ENCODE data around the gene BCAP29.
A peak's percentile ranks its signal among the peaks of the same experiment; 100 is the strongest.

The BCAP29 gene

DNA sequence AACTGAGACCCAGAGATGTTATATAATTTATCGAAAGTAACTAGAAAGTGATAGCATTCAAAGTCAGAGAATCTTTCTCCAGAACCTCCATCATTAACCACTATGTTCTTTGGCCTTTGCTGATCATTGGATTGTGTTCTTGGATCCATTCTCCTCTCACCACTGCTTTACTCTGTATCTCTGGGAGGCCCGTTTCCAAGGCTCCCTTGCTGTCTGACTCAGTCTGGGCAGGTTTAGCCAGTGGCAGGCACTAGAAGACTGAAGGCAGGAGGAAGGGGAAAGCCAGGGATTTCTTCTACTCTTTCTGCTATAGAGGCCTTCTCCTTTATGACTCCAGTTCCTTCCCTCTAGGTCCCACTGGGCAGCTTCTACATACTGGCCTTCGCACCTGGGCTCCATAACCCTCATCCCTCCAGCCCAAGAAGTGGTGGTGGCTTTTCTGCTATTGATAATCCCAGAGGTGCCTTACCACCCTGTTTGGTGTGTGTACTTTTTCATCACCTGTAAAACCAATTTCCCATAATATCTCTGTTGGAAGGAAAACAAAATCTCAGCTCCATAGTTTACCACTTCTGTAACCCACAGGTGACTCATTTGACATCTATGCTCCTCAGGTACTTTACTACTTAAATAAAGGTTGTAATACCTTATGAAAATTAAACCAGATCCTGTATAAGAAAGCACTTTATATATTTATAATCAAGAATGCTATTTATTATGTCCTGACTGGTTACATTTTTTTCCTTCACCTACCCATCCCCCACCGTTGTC, 36.0 kb downstream of the BCAP29 start:
- in situ Hi-C loops (cut with HindIII; ENCODE audit: low pct_ligation_motif_present, low sequenced_read_pairs), result no loop called here
- no peak for TF ChIP-seq CTCF (IDR thresholded peaks at IDR 0.05; ENCODE audit: low read depth, low read length, missing control alignments)
- no peaks in the 10 kb centered on the region for H3K27me3 ChIP-seq (replicated peaks)

DNA sequence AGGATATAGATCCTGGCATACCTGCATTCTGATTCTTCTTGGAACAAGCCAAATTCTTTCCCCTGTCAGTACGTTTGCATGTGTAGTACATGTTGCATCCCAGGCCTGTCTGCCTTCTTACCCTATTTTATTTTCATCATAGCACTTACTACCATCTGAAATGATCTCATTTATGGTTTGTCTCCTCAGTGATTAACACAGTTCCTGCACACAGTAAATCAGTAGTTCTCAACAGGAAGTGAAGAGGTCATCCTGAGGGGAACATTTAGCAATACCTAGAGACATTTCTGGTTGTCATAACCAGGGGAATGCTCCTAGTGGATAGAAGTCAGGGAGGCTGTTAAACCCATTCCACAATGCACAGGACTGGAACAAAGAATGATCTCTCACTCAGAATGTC, 42.4 kb downstream of the BCAP29 start:
- Histone ChIP-seq H3K27me3 (replicated peaks) (no peaks in the 10 kb centered on the region), H3K36me3 (replicated peaks) (no peaks in the 10 kb centered on the region), H3K4me3 (ENCODE audit: low read depth, low read length) (no peak overlapping the region), H3K27ac (peak overlapping the region; percentile 27)
- DNase-seq, result peak; percentile 71
- in situ Hi-C loops (cut with HindIII; ENCODE audit: low pct_ligation_motif_present, low sequenced_read_pairs), result no loop called here
- TF ChIP-seq CTCF (IDR thresholded peaks at IDR 0.05; ENCODE audit: low read depth, low read length, missing control alignments), result no peak

More for the DNA sequence above, 36.0 kb downstream of the BCAP29 start:
- H3K36me3 ChIP-seq (replicated peaks), result peaks cover 7% of the 10 kb centered on the region
- DNase-seq, result no peak
- no peak overlapping the region for H3K27ac ChIP-seq
- H3K4me3 ChIP-seq (ENCODE audit: low read depth, low read length), result no peak overlapping the region

DNA sequence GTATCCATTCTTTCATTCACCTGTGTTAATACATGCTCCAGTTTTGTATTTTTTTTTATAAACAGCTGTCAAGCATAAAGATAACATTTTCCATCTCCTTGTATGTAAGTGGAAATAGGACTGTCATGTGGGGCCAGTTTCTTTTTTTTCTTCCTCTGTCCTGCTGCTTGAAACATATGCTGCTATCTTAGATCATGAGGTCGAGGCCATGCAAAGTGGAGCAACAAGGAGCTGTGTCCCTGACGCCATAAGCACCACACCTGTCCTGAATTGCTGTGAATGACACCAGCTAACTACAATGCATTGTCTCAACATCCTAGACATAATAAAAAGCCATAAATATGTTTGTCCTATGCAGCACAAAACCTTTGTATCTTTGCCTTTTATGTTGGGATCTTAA, 42.8 kb downstream of the BCAP29 start:
- no peak for TF ChIP-seq CTCF (IDR thresholded peaks at IDR 0.05; ENCODE audit: low read depth, low read length, missing control alignments)
- DNase-seq, result no peak
- Histone ChIP-seq H3K27me3 (replicated peaks) (no peaks in the 10 kb centered on the region), H3K4me3 (ENCODE audit: low read depth, low read length) (no peak overlapping the region), H3K36me3 (replicated peaks) (no peaks in the 10 kb centered on the region), H3K27ac (peak overlapping the region; percentile 27)
- in situ Hi-C loops (cut with HindIII; ENCODE audit: low pct_ligation_motif_present, low sequenced_read_pairs), result no loop called here

- TF ChIP-seq CTCF (IDR thresholded peaks at IDR 0.05; ENCODE audit: low read depth, low read length, missing control alignments), result no peak
- in situ Hi-C loops (cut with HindIII; ENCODE audit: low pct_ligation_motif_present, low sequenced_read_pairs), result no loop called here
- H3K36me3 ChIP-seq (replicated peaks), result no peaks in the 10 kb centered on the region
These were observed 47.0 kb downstream of the BCAP29 start for GRCh38 chr7:107627002-107627401.

GRCh38 chr7:107628461-107629064, 48.5 kb downstream of the BCAP29 start:
- no peak overlapping the region for H3K27ac ChIP-seq
- TF ChIP-seq CTCF (IDR thresholded peaks at IDR 0.05; ENCODE audit: low read depth, low read length, missing control alignments), result no peak
- no peaks in the 10 kb centered on the region for H3K36me3 ChIP-seq (replicated peaks)
- in situ Hi-C loops (cut with HindIII; ENCODE audit: low pct_ligation_motif_present, low sequenced_read_pairs), result no loop called here
- DNase-seq, result no peak
- no peaks in the 10 kb centered on the region for H3K27me3 ChIP-seq (replicated peaks)
- no peak overlapping the region for H3K4me3 ChIP-seq (ENCODE audit: low read depth, low read length)

More at GRCh38 chr7:107627002-107627401, 47.0 kb downstream of the BCAP29 start:
- no peak for DNase-seq
- H3K27ac ChIP-seq, result no peak overlapping the region
- H3K4me3 ChIP-seq (ENCODE audit: low read depth, low read length), result no peak overlapping the region
- H3K27me3 ChIP-seq (replicated peaks), result no peaks in the 10 kb centered on the region
